IPS DF 6.9 (cell line): Measurements from ENCODE around the gene METTL27.
"Not testable (repeated sequence)": the region's sequence is repeated elsewhere in the genome, so short reads cannot be mapped to it uniquely, and the experiment has no call there.

Experiments used
- DNase-seq: peaks from one replicate; pipeline ENCODE4 v3.0.0-alpha.2; 2013; ENCODE audit warnings: low read depth, low spot score
- H3K27ac ChIP-seq: one replicate; pipeline ENCODE4 v1.5.1; 2013; ENCODE audit warnings: low read length, control low read depth
- H3K27me3 ChIP-seq: 2 replicates; pipeline ENCODE4 v1.6.1; 2013; ENCODE audit warnings: mild to moderate bottlenecking, low read length; ENCODE audit not compliant: control insufficient read depth, insufficient read depth
- H3K36me3 ChIP-seq: 2 replicates; pipeline ENCODE4 v1.6.1; 2013; ENCODE audit warnings: low read length; ENCODE audit not compliant: control insufficient read depth, insufficient read depth
- H3K4me1 ChIP-seq: 2 replicates; pipeline ENCODE4 v1.6.1; 2013; ENCODE audit warnings: low read length; ENCODE audit not compliant: control insufficient read depth, insufficient read depth
- H3K4me3 ChIP-seq: 2 replicates; pipeline ENCODE4 v1.5.1; 2013; ENCODE audit warnings: mild to moderate bottlenecking, low read length
- H3K9me3 ChIP-seq: 2 replicates; pipeline ENCODE4 v1.6.1; 2013; ENCODE audit warnings: low read length, inconsistent platforms; ENCODE audit not compliant: control insufficient read depth, insufficient read depth
- WGBS: extraction: QIAGEN DNeasy Blood & Tissue Kit; methylation state at CpG from one replicate; pipeline ENCODE4 v1.1.7; 2013; ENCODE audit warnings: mixed read lengths, missing lambda C conversion rate; ENCODE audit not compliant: insufficient read length, insufficient coverage; 5-methylcytosine and 5-hydroxymethylcytosine counted together

The METTL27 gene

GRCh38 chr7:73828107-73828803 is 14.1 kb downstream of the METTL27 start:
- H3K4me1 ChIP-seq = peaks cover 20% of the 10 kb centered on the region; the same call in 1 of the 2 replicates
- no peak overlapping the region for H3K4me3 ChIP-seq
- DNase-seq = no peak
- H3K36me3 ChIP-seq = no peaks in the 10 kb centered on the region
- H3K27me3 ChIP-seq = no peaks in the 10 kb centered on the region
- WGBS = no CpG with 5 or more reads among the region's 14 CpGs
- no peak overlapping the region for H3K27ac ChIP-seq
- H3K9me3 ChIP-seq = no peaks in the 10 kb centered on the region

- peaks cover 19% of the 10 kb centered on the region; the same call in 1 of the 2 replicates for H3K4me1 ChIP-seq
- no peak overlapping the region for H3K27ac ChIP-seq
- H3K36me3 ChIP-seq = no peaks in the 10 kb centered on the region
- H3K4me3 ChIP-seq = no peak overlapping the region
- H3K9me3 ChIP-seq = no peaks in the 10 kb centered on the region
- no CpG with 5 or more reads among the region's 11 CpGs for WGBS
- DNase-seq = no peak
- H3K27me3 ChIP-seq = no peaks in the 10 kb centered on the region
Measured at GRCh38 chr7:73827567-73828106, 14.7 kb downstream of the METTL27 start.

GRCh38 chr7:73824986-73825385 is 17.3 kb downstream of the METTL27 start:
- Histone ChIP-seq H3K4me1 (peaks cover 15% of the 10 kb centered on the region; the same call in 1 of the 2 replicates), H3K9me3 (no peaks in the 10 kb centered on the region), H3K36me3 (no peaks in the 10 kb centered on the region), H3K27ac (no peak overlapping the region), H3K4me3 (no peak overlapping the region), H3K27me3 (no peaks in the 10 kb centered on the region)
- no peak for DNase-seq
- no CpG with 5 or more reads among the region's 9 CpGs for WGBS

GRCh38 chr7:73823873-73824592 is 18.3 kb downstream of the METTL27 start:
- H3K27ac ChIP-seq = no peak overlapping the region
- no peak for DNase-seq
- H3K4me1 ChIP-seq = peaks cover 8% of the 10 kb centered on the region; the same call in 1 of the 2 replicates
- no peak overlapping the region for H3K4me3 ChIP-seq
- no peaks in the 10 kb centered on the region for H3K36me3 ChIP-seq
- WGBS = no CpG with 5 or more reads among the region's 11 CpGs
- H3K27me3 ChIP-seq = no peaks in the 10 kb centered on the region
- no peaks in the 10 kb centered on the region for H3K9me3 ChIP-seq

- no CpG with 5 or more reads among the region's 5 CpGs for WGBS
- no peak overlapping the region for H3K4me3 ChIP-seq
- H3K9me3 ChIP-seq = no peaks in the 10 kb centered on the region
- no peak overlapping the region for H3K27ac ChIP-seq
- no peak for DNase-seq
- no peaks in the 10 kb centered on the region for H3K27me3 ChIP-seq
- H3K4me1 ChIP-seq = peaks cover 7% of the 10 kb centered on the region; the same call in 1 of the 2 replicates
- no peaks in the 10 kb centered on the region for H3K36me3 ChIP-seq
Measured at GRCh38 chr7:73823257-73823656, 19.1 kb downstream of the METTL27 start.

GRCh38 chr7:73822319-73823173 is 19.8 kb downstream of the METTL27 start:
- Histone ChIP-seq H3K4me3 (no peak overlapping the region), H3K9me3 (no peaks in the 10 kb centered on the region), H3K27me3 (no peaks in the 10 kb centered on the region), H3K27ac (no peak overlapping the region), H3K4me1 (peaks cover 2% of the 10 kb centered on the region; the same call in 1 of the 2 replicates), H3K36me3 (no peaks in the 10 kb centered on the region)
- no peak for DNase-seq
- WGBS = no CpG with 5 or more reads among the region's 15 CpGs

- not testable (repeated sequence) for DNase-seq, H3K9me3 ChIP-seq, H3K27me3 ChIP-seq, H3K36me3 ChIP-seq, H3K4me3 ChIP-seq, H3K27ac ChIP-seq, H3K4me1 ChIP-seq
- no CpG with 5 or more reads among the region's 14 CpGs for WGBS
Measured at GRCh38 chr7:73821597-73822285, 20.6 kb downstream of the METTL27 start.

- Histone ChIP-seq H3K9me3 (no peaks in the 10 kb centered on the region), H3K27ac (no peak overlapping the region), H3K4me1 (no peaks in the 10 kb centered on the region), H3K36me3 (no peaks in the 10 kb centered on the region), H3K27me3 (no peaks in the 10 kb centered on the region), H3K4me3 (no peak overlapping the region)
- WGBS = no CpG with 5 or more reads among the region's 7 CpGs
- no peak for DNase-seq
Measured at GRCh38 chr7:73820013-73820412, 22.3 kb downstream of the METTL27 start.

GRCh38 chr7:73817121-73817520 is 25.2 kb downstream of the METTL27 start:
- no peaks in the 10 kb centered on the region for H3K9me3 ChIP-seq
- no peak for DNase-seq
- no CpG with 5 or more reads among the region's 6 CpGs for WGBS
- no peak overlapping the region for H3K27ac ChIP-seq
- no peaks in the 10 kb centered on the region for H3K27me3 ChIP-seq
- no peaks in the 10 kb centered on the region for H3K4me1 ChIP-seq
- H3K4me3 ChIP-seq = no peak overlapping the region
- no peaks in the 10 kb centered on the region for H3K36me3 ChIP-seq
